Measurements from ENCODE around the gene TMPRSS6. TPM values are rescaled to one million over a fixed set of nuclear protein-coding genes. Genes with fewer than 3 reads are reported as not detected.
A peak's percentile ranks its signal among the peaks of the same experiment; 100 is the strongest.

The TMPRSS6 gene
- total RNA-seq, 4 donors from 2014 or later: not detected

- 92% methylated on average over 11 of the region's 12 CpGs for WGBS
- Histone ChIP-seq H3K4me1 (no peaks in the 10 kb centered on the region), H3K27me3 (peaks cover 0 to 45% (median 0%) of the 10 kb centered on the region in 4 donors), H3K36me3 (no peaks in the 10 kb centered on the region), H3K27ac (replicated peaks in 1 of 4) (no peak overlapping the region), H3K4me3 (no peak overlapping the region), H3K9me3 (no peaks in the 10 kb centered on the region)
- TF ChIP-seq POLR2A (IDR thresholded peaks at IDR 0.05; ENCODE audit: low read depth) (no peak), CTCF (IDR thresholded peaks at IDR 0.05) (no peak), POLR2AphosphoS5 (IDR thresholded peaks at IDR 0.05) (no peak), EP300 (IDR thresholded peaks at IDR 0.05) (no peak)
- intact Hi-C loops (cut with DNase I): no loop called here
- no peak for DNase-seq (ENCODE audit: extremely low spot score)
Measured at GRCh38 chr22:37128555-37129281, 19.2 kb upstream of the TMPRSS6 start.

GRCh38 chr22:37127350-37127878 lies 17.9 kb upstream of the TMPRSS6 start:
- no peak for TF ChIP-seq EP300 (IDR thresholded peaks at IDR 0.05)
- TF ChIP-seq POLR2AphosphoS5 (IDR thresholded peaks at IDR 0.05): no peak
- TF ChIP-seq POLR2A (IDR thresholded peaks at IDR 0.05; ENCODE audit: low read depth): no peak
- no peak for TF ChIP-seq CTCF (IDR thresholded peaks at IDR 0.05)
- intact Hi-C loops (cut with DNase I): no loop called here
- Histone ChIP-seq H3K27me3 (peaks cover 0 to 52% (median 0%) of the 10 kb centered on the region in 4 donors), H3K36me3 (no peaks in the 10 kb centered on the region), H3K27ac (replicated peaks in 1 of 4) (no peak overlapping the region), H3K4me3 (no peak overlapping the region), H3K9me3 (no peaks in the 10 kb centered on the region), H3K4me1 (no peaks in the 10 kb centered on the region)
- no peak for DNase-seq (ENCODE audit: extremely low spot score)
- 44% methylated on average over 14 of the region's 14 CpGs for WGBS

GRCh38 chr22:37126882-37127281 lies 17.4 kb upstream of the TMPRSS6 start:
- no peaks in the 10 kb centered on the region for H3K36me3 ChIP-seq
- no peak overlapping the region for H3K27ac ChIP-seq (replicated peaks in 1 of 4)
- no peak for DNase-seq (ENCODE audit: extremely low spot score)
- WGBS: 86% methylated on average over 3 of the region's 5 CpGs
- no peaks in the 10 kb centered on the region for H3K9me3 ChIP-seq
- H3K4me1 ChIP-seq: no peaks in the 10 kb centered on the region
- intact Hi-C loops (cut with DNase I): no loop called here
- peaks cover 0 to 57% (median 0%) of the 10 kb centered on the region in 4 donors for H3K27me3 ChIP-seq
- no peak overlapping the region for H3K4me3 ChIP-seq
- TF ChIP-seq POLR2A (IDR thresholded peaks at IDR 0.05; ENCODE audit: low read depth): no peak
- TF ChIP-seq POLR2AphosphoS5 (IDR thresholded peaks at IDR 0.05): no peak
- TF ChIP-seq CTCF (IDR thresholded peaks at IDR 0.05): peak in 1 of 3 experiments; percentile 6
- TF ChIP-seq EP300 (IDR thresholded peaks at IDR 0.05): no peak

- H3K27ac ChIP-seq (replicated peaks in 1 of 4): no peak overlapping the region
- no peak overlapping the region for H3K4me3 ChIP-seq
- TF ChIP-seq EP300 (IDR thresholded peaks at IDR 0.05) (no peak), POLR2AphosphoS5 (IDR thresholded peaks at IDR 0.05) (no peak), POLR2A (IDR thresholded peaks at IDR 0.05; ENCODE audit: low read depth) (no peak), CTCF (IDR thresholded peaks at IDR 0.05) (no peak)
- DNase-seq (ENCODE audit: extremely low spot score): no peak
- no peaks in the 10 kb centered on the region for H3K36me3 ChIP-seq
- intact Hi-C loops (cut with DNase I): no loop called here
- peaks cover 0 to 62% (median 0%) of the 10 kb centered on the region in 4 donors for H3K27me3 ChIP-seq
- no peaks in the 10 kb centered on the region for H3K9me3 ChIP-seq
- no peaks in the 10 kb centered on the region for H3K4me1 ChIP-seq
- 83% methylated on average over 7 of the region's 7 CpGs for WGBS
Measured at GRCh38 chr22:37126383-37126782, 16.9 kb upstream of the TMPRSS6 start.

Data from esophagus muscularis mucosa (tissue), 4 donors.